Subcutaneous abdominal adipose tissue (tissue), 5 donors: ENCODE data around the gene YWHAB.

Source experiments
- H3K27ac ChIP-seq: one replicate; pipeline ENCODE4 v1.7.0; 2013; ENCODE audit warnings: low read depth, mild to moderate bottlenecking, inconsistent platforms, low read length, moderate library complexity
- H3K27me3 ChIP-seq, 5 donors: one replicate each; pipeline ENCODE4 v1.7.0; 2013; ENCODE audit warnings: low read length in 5 of 5, inconsistent platforms in 1 of 5; ENCODE audit not compliant: control insufficient read depth in 5 of 5, insufficient read depth in 4 of 5
- H3K36me3 ChIP-seq, 5 donors: one replicate each; pipeline ENCODE4 v1.7.0; 2013; ENCODE audit warnings: low read length in 5 of 5; ENCODE audit not compliant: control insufficient read depth in 5 of 5, insufficient read depth in 5 of 5
- H3K4me1 ChIP-seq, 5 donors: one replicate each; pipeline ENCODE4 v1.7.0; 2013; ENCODE audit warnings: low read length in 5 of 5, mild to moderate bottlenecking in 3 of 5, moderate library complexity in 1 of 5; ENCODE audit not compliant: control insufficient read depth in 5 of 5, insufficient read depth in 5 of 5
- H3K4me3 ChIP-seq, 5 donors: one replicate each; pipeline ENCODE4 v1.7.0; 2013; ENCODE audit warnings: low read length in 5 of 5, low read depth in 1 of 5
- H3K9ac ChIP-seq, 5 donors: one replicate each; pipeline ENCODE4 v1.7.0; 2013; ENCODE audit warnings: low read length in 5 of 5, mild to moderate bottlenecking in 4 of 5, moderate library complexity in 3 of 5
- H3K9me3 ChIP-seq, 5 donors: one replicate each; pipeline ENCODE4 v1.7.0; 2013; ENCODE audit warnings: low read length in 5 of 5; ENCODE audit not compliant: control insufficient read depth in 5 of 5
- donor health status: healthy.
- donor health status: healthy.
- donor health status: healthy.
- donor health status: healthy.
- donor health status: healthy.

YWHAB gene

GRCh38 chr20:44888226-44889103 lies 3.0 kb downstream of the YWHAB start:
- Histone ChIP-seq H3K4me3 (no peak overlapping the region), H3K36me3 (peaks cover 0 to 2% (median 0%) of the 10 kb centered on the region in 5 donors), H3K27me3 (no peaks in the 10 kb centered on the region), H3K27ac (peak overlapping the region; percentile 42), H3K4me1 (peaks cover 10 to 69% (median 64%) of the 10 kb centered on the region in 5 donors), H3K9ac (peak overlapping the region in 4 of 5 donors; percentile 6 to 99 (median 10)), H3K9me3 (no peaks in the 10 kb centered on the region)

DNA sequence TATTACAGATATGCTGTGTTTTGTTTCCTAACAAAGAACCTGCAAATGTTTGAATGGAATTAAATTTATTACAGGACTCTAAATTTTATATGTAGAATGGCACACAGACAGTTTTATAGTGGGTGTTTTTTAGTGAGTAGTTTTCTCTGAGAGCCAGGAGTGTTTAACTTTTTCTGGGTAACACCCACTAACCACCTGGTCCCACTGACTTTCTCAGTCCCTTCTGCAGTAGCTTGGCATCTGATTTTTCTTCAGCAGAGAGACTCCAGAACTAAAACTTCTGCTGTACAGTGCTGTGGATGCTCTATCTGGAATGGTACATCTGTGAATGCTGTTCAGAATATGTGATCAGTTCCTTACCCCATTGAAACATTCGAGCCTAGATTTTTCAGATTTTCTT lies 6.3 kb downstream of the YWHAB start:
- no peak overlapping the region for H3K4me3 ChIP-seq
- H3K4me1 ChIP-seq: peaks cover 5 to 79% (median 75%) of the 10 kb centered on the region in 5 donors
- no peak overlapping the region for H3K27ac ChIP-seq
- no peaks in the 10 kb centered on the region for H3K27me3 ChIP-seq
- no peaks in the 10 kb centered on the region for H3K9me3 ChIP-seq
- no peak overlapping the region for H3K9ac ChIP-seq
- H3K36me3 ChIP-seq: peaks cover 0 to 2% (median 0%) of the 10 kb centered on the region in 5 donors

DNA sequence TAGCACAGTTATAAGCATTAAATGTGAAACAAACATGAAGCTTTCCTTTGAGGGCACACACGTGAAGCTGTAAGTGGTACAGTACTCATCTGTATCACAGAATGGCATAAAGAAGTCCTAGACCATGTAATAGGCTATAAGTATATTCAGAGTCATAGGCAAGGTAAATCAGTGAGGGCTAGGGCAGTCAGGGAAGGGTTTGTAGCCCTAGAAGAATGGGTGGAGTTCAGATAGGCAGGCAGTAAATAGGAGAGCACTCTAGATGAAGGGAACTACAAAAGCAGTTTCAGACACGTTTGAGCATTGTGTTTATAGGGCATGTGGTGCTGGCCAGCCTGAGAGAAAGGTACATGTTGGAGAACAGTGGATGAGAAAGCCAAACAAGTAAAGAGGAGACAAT lies 9.5 kb downstream of the YWHAB start:
- Histone ChIP-seq H3K4me1 (peaks cover 2 to 74% (median 61%) of the 10 kb centered on the region in 5 donors), H3K9me3 (no peaks in the 10 kb centered on the region), H3K36me3 (peaks cover 0 to 2% (median 0%) of the 10 kb centered on the region in 5 donors), H3K4me3 (no peak overlapping the region), H3K27ac (no peak overlapping the region), H3K9ac (peak overlapping the region in 1 of 5 donors; percentile 29), H3K27me3 (no peaks in the 10 kb centered on the region)

DNA sequence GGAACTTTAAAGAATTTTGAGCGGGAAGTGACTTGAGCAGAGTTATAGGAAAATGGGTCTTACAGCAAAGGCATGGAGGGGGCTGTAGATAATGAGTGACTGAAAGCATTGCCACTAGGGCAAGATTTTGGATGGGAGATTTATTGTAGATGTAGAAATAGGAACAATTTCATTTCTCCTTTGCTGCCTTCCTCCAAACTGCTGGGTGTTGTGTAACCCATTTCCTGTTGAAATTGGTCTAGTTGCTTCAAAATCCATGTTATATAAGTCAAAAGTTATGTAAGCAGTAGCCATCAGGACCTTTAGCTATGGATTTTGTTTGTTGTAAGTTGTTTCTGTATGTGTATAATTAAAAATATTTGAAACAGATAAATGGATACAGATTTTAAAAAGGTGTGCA lies 11.1 kb downstream of the YWHAB start:
- Histone ChIP-seq H3K27ac (peak overlapping the region; percentile 88), H3K9ac (peak overlapping the region in 1 of 5 donors; percentile 34), H3K27me3 (no peaks in the 10 kb centered on the region), H3K9me3 (no peaks in the 10 kb centered on the region), H3K4me1 (peaks cover 2 to 75% (median 62%) of the 10 kb centered on the region in 5 donors), H3K4me3 (peak overlapping the region in 3 of 5 donors; percentile 7 to 50 (median 11)), H3K36me3 (peaks cover 3 to 9% (median 6%) of the 10 kb centered on the region in 5 donors)

GRCh38 chr20:44897133-44897532 lies 11.6 kb downstream of the YWHAB start:
- Histone ChIP-seq H3K4me3 (peak overlapping the region in 1 of 5 donors; percentile 7), H3K9me3 (no peaks in the 10 kb centered on the region), H3K4me1 (peaks cover 2 to 74% (median 59%) of the 10 kb centered on the region in 5 donors), H3K27ac (peak overlapping the region; percentile 88), H3K27me3 (no peaks in the 10 kb centered on the region), H3K36me3 (peaks cover 9 to 15% (median 11%) of the 10 kb centered on the region in 5 donors), H3K9ac (peak overlapping the region in 1 of 5 donors; percentile 29)

DNA sequence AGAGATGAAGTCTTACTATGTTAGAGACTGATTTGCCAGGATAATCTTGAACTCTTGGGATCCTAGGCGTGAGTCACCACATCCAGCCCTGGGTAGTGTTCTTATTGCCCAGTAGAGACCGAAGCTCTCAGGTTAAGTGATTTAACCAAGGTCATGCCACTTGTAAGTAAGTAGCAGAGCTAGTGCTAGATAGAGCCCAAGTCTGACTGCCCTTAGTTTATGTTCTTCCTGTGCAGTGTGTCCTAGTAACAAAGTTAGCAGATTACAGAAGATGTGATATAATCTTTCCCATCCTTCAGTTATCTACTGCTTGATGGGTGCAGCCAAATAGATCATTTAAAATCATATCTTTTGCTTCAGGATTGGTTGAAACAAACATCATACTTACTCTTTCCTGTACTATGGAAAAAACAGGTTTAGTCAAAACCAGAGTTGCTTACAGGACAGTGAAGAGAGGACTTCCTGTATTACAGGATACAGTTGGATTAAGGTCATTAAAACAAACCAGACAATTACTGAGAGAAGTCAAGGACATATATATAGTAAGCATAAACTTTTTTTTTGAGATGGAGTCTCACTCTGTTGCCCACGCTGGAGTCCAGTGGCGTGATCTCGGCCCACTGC lies 14.8 kb downstream of the YWHAB start:
- no peak overlapping the region for H3K27ac ChIP-seq
- H3K36me3 ChIP-seq: peaks cover 35 to 43% (median 37%) of the 10 kb centered on the region in 5 donors
- H3K4me1 ChIP-seq: peaks cover 2 to 55% (median 39%) of the 10 kb centered on the region in 5 donors
- no peak overlapping the region for H3K4me3 ChIP-seq
- no peaks in the 10 kb centered on the region for H3K9me3 ChIP-seq
- H3K27me3 ChIP-seq: no peaks in the 10 kb centered on the region
- peak overlapping the region in 1 of 5 donors; percentile 16 for H3K9ac ChIP-seq

DNA sequence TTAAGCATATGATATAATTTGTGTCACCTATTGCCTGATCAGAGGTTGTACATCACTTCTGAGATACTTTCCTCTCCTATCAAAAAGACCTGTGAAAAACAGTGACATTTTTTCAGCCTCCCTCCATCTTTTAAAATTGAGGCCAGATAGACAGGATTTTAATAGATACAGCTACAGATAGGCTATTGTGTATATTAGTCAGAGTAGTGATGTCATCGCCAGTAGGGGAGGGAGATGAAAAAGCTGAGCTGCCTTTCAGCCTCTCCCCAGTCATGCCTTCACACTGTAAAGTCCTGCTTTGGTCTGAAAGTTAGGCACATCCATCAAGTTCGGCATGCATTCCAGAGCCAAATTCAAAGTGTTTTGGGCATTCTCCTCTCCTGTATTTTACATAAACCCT lies 16.5 kb downstream of the YWHAB start:
- H3K9ac ChIP-seq: no peak overlapping the region
- no peaks in the 10 kb centered on the region for H3K9me3 ChIP-seq
- no peak overlapping the region for H3K4me3 ChIP-seq
- peaks cover 50 to 59% (median 52%) of the 10 kb centered on the region in 5 donors for H3K36me3 ChIP-seq
- H3K27ac ChIP-seq: no peak overlapping the region
- no peaks in the 10 kb centered on the region for H3K27me3 ChIP-seq
- H3K4me1 ChIP-seq: peaks cover 0 to 45% (median 27%) of the 10 kb centered on the region in 5 donors

GRCh38 chr20:44904377-44904776 lies 18.9 kb downstream of the YWHAB start:
- no peak overlapping the region for H3K27ac ChIP-seq
- no peaks in the 10 kb centered on the region for H3K9me3 ChIP-seq
- peaks cover 0 to 27% (median 18%) of the 10 kb centered on the region in 5 donors for H3K4me1 ChIP-seq
- H3K4me3 ChIP-seq: no peak overlapping the region
- H3K27me3 ChIP-seq: no peaks in the 10 kb centered on the region
- H3K36me3 ChIP-seq: peaks cover 58 to 75% (median 66%) of the 10 kb centered on the region in 5 donors
- H3K9ac ChIP-seq: no peak overlapping the region

DNA sequence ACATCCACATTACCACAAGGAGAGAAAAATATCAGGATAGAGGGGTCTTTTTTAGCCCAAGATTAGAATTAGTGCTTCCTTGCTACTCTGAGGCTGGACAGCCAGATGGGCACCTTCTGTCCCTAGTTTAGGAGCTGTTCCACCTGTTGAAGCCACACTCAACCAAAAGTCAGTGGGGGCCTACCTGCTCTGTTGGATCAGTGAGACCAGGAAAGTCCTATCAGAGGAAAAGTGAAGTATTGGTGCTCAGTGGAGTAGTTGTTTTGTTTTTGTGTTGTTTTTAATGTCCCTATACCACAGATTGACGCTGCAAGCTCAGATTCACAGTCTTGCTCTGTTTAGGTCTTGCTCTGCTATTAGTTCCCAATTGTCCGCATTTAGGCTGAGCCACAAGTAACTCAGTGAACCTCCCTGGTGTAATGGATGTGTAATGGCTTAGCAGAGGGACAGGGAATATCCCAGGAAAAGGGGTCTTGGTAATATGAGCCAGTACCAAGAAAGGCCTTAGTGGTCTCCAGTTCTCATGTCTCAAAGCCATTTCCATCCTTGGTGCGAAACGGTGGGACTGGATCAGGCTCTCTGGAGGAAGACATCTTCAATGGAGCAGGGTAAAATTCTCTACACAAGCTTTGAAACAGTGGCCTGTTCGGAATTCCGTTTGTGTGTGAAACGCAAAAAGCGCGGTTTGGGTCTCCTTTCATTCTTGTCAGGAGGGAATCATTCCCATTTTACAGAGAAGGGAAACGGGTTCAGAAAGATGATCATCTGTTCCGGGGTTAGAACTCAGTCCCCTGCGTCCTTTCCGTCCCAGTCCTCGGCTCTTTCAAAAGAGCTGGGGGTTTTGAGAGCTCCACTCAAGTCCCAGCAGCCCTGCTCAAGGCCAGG lies 23.7 kb downstream of the YWHAB start:
- H3K9ac ChIP-seq: peak overlapping the region in 3 of 5 donors; percentile 16 to 59 (median 39)
- peaks cover 0 to 28% (median 24%) of the 10 kb centered on the region in 5 donors for H3K4me1 ChIP-seq
- no peaks in the 10 kb centered on the region for H3K27me3 ChIP-seq
- H3K4me3 ChIP-seq: peak overlapping the region; percentile 48 to 77 (median 64)
- peaks cover 34 to 45% (median 41%) of the 10 kb centered on the region in 5 donors for H3K36me3 ChIP-seq
- no peaks in the 10 kb centered on the region for H3K9me3 ChIP-seq
- H3K27ac ChIP-seq: no peak overlapping the region
